Fibroblast of the aortic adventitia (primary cell): ENCODE data around the gene TAS2R50. TPM values are rescaled to one million over a fixed set of nuclear protein-coding genes. Genes with fewer than 3 reads are reported as not detected.

ENCODE experiments used
- DNase-seq: peaks from one replicate; pipeline ENCODE4 v3.0.0-alpha.2; 2010; ENCODE audit warnings: low read depth
- H3K4me3 ChIP-seq: 2 replicates; pipeline ENCODE4 v1.5.1; 2011; ENCODE audit warnings: low read depth, mild to moderate bottlenecking, control low read depth, low read length, moderate library complexity
- total RNA-seq: library from RNA; depleted of rRNA; stranded (reverse); fragments of >200 nt; gene quantifications from 2 replicates; pipeline ENCODE4 v1.2.3, GENCODE V29; 2012; ENCODE audit warnings: low replicate concordance
- TF ChIP-seq, protein P1 (sequence below): IDR thresholded peaks from 2 replicates; pipeline ENCODE4 v1.5.1; 2011; ENCODE audit warnings: mild to moderate bottlenecking, low read length, control low read depth, inconsistent platforms; ENCODE audit not compliant: insufficient read depth

The TAS2R50 gene
- total RNA-seq, 1 donor: 3.1 TPM

DNA sequence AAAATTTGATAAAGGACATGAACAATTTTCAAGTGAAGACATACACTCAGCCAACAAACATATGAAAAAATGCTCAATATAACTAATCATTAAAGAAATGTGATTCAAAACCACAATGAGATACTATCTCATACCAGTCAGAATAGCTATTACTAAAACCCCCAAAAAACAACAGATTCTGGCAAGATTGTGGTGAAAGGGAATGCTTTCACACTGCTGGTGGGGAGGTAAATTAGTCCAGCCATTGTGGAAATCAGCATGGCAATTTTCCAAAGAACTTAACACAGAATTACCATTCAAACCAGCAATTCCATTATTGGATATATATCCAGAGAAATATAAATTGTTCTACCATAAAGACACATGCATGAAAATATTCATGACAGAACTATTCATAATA, 29.0 kb downstream of the TAS2R50 start:
- TF ChIP-seq, protein P1, sequence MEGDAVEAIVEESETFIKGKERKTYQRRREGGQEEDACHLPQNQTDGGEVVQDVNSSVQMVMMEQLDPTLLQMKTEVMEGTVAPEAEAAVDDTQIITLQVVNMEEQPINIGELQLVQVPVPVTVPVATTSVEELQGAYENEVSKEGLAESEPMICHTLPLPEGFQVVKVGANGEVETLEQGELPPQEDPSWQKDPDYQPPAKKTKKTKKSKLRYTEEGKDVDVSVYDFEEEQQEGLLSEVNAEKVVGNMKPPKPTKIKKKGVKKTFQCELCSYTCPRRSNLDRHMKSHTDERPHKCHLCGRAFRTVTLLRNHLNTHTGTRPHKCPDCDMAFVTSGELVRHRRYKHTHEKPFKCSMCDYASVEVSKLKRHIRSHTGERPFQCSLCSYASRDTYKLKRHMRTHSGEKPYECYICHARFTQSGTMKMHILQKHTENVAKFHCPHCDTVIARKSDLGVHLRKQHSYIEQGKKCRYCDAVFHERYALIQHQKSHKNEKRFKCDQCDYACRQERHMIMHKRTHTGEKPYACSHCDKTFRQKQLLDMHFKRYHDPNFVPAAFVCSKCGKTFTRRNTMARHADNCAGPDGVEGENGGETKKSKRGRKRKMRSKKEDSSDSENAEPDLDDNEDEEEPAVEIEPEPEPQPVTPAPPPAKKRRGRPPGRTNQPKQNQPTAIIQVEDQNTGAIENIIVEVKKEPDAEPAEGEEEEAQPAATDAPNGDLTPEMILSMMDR: no peak
- DNase-seq: peak; percentile 11
- no peak overlapping the region for H3K4me3 ChIP-seq

DNA sequence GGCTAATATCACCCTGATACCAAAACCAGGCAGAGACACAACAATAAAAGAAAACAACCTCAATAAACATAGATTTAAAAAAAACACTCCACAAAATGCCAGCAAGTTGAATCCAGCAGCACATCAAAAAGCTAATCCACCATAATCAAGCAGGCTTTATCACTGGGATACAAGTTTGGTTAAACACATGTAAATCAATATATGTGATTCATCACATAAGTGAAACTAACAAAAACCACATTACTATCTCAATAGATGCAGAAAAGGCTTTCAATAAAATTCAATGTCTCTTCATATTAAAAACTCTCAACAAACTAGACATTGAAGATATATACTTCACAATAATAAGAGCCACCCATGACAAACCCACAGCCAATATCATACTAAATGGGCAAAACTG, 30.6 kb downstream of the TAS2R50 start:
- H3K4me3 ChIP-seq: no peak overlapping the region
- no peak for DNase-seq
- TF ChIP-seq, protein P1: no peak

DNA sequence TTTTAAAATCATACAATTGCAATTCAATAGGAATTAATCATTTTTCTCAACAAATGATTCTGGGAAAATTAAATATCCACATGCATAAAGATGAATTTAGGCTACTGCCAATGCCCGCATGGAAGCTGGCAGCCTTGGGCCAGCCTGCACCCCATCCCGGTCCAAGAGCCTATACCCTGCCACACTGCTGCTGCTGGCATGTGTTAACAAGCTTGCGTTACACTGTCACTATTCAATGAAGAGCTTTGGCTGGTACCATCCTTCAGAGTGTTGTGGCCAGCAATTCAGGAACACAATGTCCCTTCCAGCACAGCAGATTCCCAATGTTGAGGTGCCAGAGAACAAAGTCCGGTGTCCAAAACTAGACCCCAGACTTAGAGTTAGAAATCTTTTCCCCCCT, 34.1 kb downstream of the TAS2R50 start:
- DNase-seq: no peak
- TF ChIP-seq, protein P1: no peak
- H3K4me3 ChIP-seq: no peak overlapping the region

DNA sequence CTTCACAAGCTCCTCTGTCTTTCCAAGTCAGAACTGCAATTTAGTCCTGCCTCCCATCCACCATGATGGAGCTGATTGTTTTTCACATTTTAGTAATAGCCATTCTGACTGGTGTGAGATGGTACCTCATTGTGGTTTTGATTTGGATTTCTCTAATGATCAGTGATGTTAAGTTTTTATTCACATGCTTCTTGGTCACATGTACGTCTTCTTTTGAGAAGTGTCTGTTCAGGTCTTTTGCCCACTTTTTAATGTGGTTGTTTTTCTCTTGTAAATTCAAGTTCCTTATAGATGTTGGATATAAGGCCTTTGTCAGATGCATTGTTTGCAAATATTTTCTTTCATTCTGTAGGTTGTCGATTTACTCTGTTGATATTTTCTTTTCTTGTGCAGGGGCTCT, 43.5 kb downstream of the TAS2R50 start:
- no peak for DNase-seq
- H3K4me3 ChIP-seq: no peak overlapping the region
- TF ChIP-seq, protein P1: no peak

DNA sequence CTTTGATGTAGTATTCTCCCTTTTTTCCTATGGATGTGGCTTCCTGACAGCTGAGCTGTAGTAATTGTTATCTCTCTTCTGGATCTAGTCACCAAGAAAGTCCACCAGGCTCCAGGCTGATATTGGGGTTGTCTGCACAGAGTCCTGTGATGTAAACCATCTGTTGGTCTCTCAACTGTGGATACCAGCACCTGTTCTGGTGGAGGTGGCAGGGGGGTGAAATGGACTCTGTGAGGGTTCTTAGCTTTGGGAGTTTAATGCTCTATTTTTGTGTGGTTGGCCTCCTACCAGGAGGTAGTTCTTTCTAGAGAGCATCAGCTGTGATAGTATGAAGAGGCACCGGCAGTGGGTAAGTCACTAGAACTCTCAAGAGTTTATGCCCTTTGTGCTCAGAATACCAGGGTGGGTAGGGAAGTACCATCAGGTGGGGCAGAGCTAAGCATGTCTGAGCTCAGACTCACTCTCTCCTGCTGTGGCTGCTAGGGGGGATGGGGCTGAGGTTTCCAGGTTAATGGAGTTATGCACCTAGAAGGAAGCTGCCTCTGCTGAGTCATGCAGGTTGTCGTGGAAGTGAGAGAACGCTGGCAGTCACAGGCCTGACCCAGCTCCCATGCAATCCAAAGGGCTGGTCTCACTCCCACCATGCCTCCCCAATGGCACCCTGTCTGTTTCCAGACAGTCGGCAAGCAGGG, 44.6 kb downstream of the TAS2R50 start:
- TF ChIP-seq, protein P1: no peak
- H3K4me3 ChIP-seq: no peak overlapping the region
- DNase-seq: no peak

DNA sequence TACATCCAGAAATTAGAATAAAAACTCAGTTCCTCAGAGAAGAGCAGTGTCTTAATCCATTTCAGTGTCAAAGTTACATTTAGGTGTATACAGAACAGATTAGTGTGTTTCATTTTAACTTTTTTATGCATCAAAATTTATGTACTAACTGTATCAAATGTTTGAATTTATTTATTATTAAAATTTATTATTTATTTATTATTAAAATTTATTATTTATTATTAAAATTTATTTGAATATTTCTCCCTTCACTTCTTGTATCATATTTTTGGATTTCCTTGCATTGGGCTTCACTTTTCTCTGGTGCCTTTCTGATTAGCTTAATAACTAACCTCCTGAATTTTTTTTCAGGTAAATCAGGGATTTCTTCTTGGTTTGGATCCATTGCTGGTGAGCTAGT, 45.3 kb downstream of the TAS2R50 start:
- DNase-seq: no peak
- no peak overlapping the region for H3K4me3 ChIP-seq
- TF ChIP-seq, protein P1: no peak

DNA sequence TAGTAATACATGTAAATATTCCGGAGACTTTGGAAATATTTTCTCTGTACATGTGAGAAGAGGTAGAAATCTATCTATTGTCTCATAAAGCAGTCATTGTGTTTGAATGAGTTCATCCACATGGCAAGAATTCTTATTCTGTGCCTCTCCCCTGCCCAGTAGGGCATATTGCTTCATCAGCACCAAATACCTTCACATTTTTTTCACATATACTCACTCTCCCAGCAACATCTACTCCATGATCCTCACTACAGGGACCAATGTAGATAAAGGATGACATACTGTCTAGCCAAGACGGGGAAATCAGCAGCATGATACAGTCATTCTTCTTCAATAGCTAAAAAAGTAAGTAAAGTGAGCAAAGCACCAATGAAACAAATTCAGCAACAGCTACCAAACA, 46.3 kb downstream of the TAS2R50 start:
- TF ChIP-seq, protein P1: no peak
- DNase-seq: peak; percentile 78
- no peak overlapping the region for H3K4me3 ChIP-seq
